Measurements from ENCODE around the gene MARK2.

DNA sequence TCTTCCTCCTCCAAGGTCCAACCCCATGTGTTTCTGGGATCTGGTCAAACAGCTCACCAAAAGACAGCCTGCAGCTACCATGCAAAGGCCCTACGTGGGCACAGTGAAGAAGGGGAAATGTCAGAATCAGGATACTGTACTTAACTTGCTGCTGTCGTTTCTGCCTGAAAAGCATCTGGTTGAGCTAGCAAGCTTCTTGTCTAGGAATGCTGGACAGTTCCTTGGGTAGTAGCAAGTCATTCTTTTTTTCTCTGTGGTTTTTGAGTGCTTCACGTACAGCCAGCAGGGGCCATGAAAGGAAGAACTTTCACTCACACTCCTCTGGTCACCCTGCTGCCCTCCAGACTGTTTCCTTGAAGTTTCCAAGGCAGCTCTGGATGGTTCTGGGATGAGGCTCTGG is 53.3 kb downstream of the MARK2 start:
- TF ChIP-seq, protein P1, sequence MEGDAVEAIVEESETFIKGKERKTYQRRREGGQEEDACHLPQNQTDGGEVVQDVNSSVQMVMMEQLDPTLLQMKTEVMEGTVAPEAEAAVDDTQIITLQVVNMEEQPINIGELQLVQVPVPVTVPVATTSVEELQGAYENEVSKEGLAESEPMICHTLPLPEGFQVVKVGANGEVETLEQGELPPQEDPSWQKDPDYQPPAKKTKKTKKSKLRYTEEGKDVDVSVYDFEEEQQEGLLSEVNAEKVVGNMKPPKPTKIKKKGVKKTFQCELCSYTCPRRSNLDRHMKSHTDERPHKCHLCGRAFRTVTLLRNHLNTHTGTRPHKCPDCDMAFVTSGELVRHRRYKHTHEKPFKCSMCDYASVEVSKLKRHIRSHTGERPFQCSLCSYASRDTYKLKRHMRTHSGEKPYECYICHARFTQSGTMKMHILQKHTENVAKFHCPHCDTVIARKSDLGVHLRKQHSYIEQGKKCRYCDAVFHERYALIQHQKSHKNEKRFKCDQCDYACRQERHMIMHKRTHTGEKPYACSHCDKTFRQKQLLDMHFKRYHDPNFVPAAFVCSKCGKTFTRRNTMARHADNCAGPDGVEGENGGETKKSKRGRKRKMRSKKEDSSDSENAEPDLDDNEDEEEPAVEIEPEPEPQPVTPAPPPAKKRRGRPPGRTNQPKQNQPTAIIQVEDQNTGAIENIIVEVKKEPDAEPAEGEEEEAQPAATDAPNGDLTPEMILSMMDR (IDR thresholded peaks at IDR 0.05 in 2 of 3, conservative IDR thresholded peaks at IDR 0.05 in 1 of 3; ENCODE audit: borderline replicate concordance in 1 of 3, insufficient read depth in 1 of 3, low read depth in 2 of 3, low read length in 2 of 3) = no peak
- TF ChIP-seq POLR2AphosphoS5 (IDR thresholded peaks at IDR 0.05; ENCODE audit: low read depth, low read length) = no peak
- no peak for TF ChIP-seq ZNF274 (IDR thresholded peaks at IDR 0.05; ENCODE audit: low read depth, low read length)
- no peak for TF ChIP-seq EGR1 (IDR thresholded peaks at IDR 0.05; ENCODE audit: low read depth)
- no peak for TF ChIP-seq EZH2 (IDR thresholded peaks at IDR 0.05)
- TF ChIP-seq, protein P2, sequence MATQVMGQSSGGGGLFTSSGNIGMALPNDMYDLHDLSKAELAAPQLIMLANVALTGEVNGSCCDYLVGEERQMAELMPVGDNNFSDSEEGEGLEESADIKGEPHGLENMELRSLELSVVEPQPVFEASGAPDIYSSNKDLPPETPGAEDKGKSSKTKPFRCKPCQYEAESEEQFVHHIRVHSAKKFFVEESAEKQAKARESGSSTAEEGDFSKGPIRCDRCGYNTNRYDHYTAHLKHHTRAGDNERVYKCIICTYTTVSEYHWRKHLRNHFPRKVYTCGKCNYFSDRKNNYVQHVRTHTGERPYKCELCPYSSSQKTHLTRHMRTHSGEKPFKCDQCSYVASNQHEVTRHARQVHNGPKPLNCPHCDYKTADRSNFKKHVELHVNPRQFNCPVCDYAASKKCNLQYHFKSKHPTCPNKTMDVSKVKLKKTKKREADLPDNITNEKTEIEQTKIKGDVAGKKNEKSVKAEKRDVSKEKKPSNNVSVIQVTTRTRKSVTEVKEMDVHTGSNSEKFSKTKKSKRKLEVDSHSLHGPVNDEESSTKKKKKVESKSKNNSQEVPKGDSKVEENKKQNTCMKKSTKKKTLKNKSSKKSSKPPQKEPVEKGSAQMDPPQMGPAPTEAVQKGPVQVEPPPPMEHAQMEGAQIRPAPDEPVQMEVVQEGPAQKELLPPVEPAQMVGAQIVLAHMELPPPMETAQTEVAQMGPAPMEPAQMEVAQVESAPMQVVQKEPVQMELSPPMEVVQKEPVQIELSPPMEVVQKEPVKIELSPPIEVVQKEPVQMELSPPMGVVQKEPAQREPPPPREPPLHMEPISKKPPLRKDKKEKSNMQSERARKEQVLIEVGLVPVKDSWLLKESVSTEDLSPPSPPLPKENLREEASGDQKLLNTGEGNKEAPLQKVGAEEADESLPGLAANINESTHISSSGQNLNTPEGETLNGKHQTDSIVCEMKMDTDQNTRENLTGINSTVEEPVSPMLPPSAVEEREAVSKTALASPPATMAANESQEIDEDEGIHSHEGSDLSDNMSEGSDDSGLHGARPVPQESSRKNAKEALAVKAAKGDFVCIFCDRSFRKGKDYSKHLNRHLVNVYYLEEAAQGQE (IDR thresholded peaks at IDR 0.05; ENCODE audit: low read depth) = no peak; the same call in 1 of the 2 replicates
- no peak for TF ChIP-seq YY1 (IDR thresholded peaks at IDR 0.05; ENCODE audit: extremely low read depth, insufficient replicate concordance, low read depth, low read length)
- no peak for TF ChIP-seq SRF (IDR thresholded peaks at IDR 0.05; ENCODE audit: low read depth)
- TF ChIP-seq POLR2A (IDR thresholded peaks at IDR 0.05; ENCODE audit: borderline replicate concordance, extremely low read depth, insufficient read depth, insufficient read length) = no peak
- no peak for TF ChIP-seq EZH2phosphoT487 (IDR thresholded peaks at IDR 0.05; ENCODE audit: borderline replicate concordance)
- TF ChIP-seq RAD21 (IDR thresholded peaks at IDR 0.05; ENCODE audit: low read depth) = no peak
